Lower leg skin (tissue), 4 donors: Measurements from ENCODE around the gene CD74. TPM values are rescaled to one million over a fixed set of nuclear protein-coding genes. Genes with fewer than 3 reads are reported as not detected.

Experiments
- DNase-seq, 2 donors: peaks; one replicate each; pipeline ENCODE4 v3.0.0-alpha.2; 2019; ENCODE audit warnings: low spot score in 2 of 2
- H3K4me3 ChIP-seq: fragments of 200-600 bp; sonication (generic); 2 replicates; pipeline ENCODE4 v1.5.1; 2017; ENCODE audit warnings: mild to moderate bottlenecking, low read depth; ENCODE audit not compliant: poor library complexity, severe bottlenecking
- POLR2A ChIP-seq, 2 donors: fragments of 450-650 bp; IDR thresholded peaks; one replicate each; pipeline ENCODE4 v1.6.1; 2016 to 2017; ENCODE audit warnings: antibody characterized with exemption in 2 of 2, mild to moderate bottlenecking in 1 of 2, moderate library complexity in 1 of 2
- WGBS, 2 donors: methylation state at CpG; one replicate each; pipeline ENCODE4 v1.1.5; 2018; 5-methylcytosine and 5-hydroxymethylcytosine counted together
- intact Hi-C: fragments of 100-400 bp; cut with DNase I; formaldehyde crosslinking; loops from one replicate; pipeline ENCODE4 v1.15.0; 2023; ENCODE audit warnings: low total_unique reads
- total RNA-seq, 4 donors: library from RNA; depleted of rRNA; stranded (reverse); fragments of >200 nt; gene quantifications; one replicate each; pipeline ENCODE4 v1.1.0, GENCODE V29; 2016
- TF ChIP-seq, protein P1 (sequence below), 3 donors: fragments of 450-650 bp; IDR thresholded peaks; one replicate each; pipeline ENCODE4 v1.5.1; 2016; ENCODE audit warnings: antibody characterized with exemption in 3 of 3, mild to moderate bottlenecking in 3 of 3, moderate library complexity in 2 of 3

CD74 gene
- total RNA-seq, 4 donors from 2014 or later = 500 to 762 (median 613) TPM

- TF ChIP-seq POLR2A (IDR thresholded peaks at IDR 0.05) = no peak
- no peak for DNase-seq
- 82 to 95% methylated on average over 3 of the region's 3 CpGs for WGBS, 2 donors
- no peak overlapping the region for H3K4me3 ChIP-seq
- intact Hi-C loops = no loop called here
These were observed 20.7 kb downstream of the CD74 start for GRCh38 chr5:150391986-150392385.

GRCh38 chr5:150391064-150391834 is 21.5 kb downstream of the CD74 start:
- WGBS, 2 donors = 91 to 95% methylated on average over 13 of the region's 13 CpGs
- no peak overlapping the region for H3K4me3 ChIP-seq
- intact Hi-C loops = no loop called here
- TF ChIP-seq, protein P1, sequence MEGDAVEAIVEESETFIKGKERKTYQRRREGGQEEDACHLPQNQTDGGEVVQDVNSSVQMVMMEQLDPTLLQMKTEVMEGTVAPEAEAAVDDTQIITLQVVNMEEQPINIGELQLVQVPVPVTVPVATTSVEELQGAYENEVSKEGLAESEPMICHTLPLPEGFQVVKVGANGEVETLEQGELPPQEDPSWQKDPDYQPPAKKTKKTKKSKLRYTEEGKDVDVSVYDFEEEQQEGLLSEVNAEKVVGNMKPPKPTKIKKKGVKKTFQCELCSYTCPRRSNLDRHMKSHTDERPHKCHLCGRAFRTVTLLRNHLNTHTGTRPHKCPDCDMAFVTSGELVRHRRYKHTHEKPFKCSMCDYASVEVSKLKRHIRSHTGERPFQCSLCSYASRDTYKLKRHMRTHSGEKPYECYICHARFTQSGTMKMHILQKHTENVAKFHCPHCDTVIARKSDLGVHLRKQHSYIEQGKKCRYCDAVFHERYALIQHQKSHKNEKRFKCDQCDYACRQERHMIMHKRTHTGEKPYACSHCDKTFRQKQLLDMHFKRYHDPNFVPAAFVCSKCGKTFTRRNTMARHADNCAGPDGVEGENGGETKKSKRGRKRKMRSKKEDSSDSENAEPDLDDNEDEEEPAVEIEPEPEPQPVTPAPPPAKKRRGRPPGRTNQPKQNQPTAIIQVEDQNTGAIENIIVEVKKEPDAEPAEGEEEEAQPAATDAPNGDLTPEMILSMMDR (IDR thresholded peaks at IDR 0.05) = no peak
- TF ChIP-seq POLR2A (IDR thresholded peaks at IDR 0.05) = no peak
- DNase-seq = no peak

DNA sequence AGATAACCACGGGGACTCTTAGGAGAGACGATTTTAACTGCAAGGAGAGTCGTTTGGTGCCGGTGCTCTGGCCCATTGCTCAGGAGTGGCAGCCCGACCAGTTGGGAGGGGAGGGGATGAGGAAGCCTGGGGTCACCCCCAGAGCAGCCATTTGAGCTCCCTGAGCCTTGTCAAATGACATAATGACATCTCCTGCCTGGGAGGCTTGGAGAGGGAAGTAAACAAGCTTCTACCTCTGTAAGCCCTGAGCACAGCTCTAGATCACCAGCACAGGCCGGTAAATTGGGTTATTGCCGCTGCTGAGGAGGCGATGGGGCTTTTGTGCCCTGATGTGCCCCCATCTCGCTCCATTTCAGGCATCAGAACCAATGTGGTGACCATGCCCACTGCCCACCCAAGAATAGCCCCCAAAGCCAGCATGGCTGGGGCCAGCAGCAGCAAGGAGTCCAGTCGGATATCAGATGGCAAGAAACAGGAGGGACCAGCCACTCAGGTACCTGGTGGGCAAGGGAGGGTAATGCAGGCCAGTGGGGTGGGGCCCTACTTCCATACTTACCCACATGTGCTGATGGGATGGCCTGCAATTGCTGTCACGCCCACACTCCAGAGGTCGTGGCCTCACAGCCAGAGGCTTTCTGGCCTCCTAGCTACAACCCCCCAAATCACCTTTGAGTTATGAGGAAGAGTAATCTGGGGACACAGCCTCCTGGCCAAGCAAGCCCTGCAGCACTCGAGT is 23.0 kb downstream of the CD74 start:
- intact Hi-C loops = no loop called here
- DNase-seq = no peak
- WGBS, 2 donors = 81 to 83% methylated on average over 13 of the region's 13 CpGs
- TF ChIP-seq, protein P1 (IDR thresholded peaks at IDR 0.05) = no peak
- TF ChIP-seq POLR2A (IDR thresholded peaks at IDR 0.05) = no peak
- no peak overlapping the region for H3K4me3 ChIP-seq

GRCh38 chr5:150386024-150386855 is 26.5 kb downstream of the CD74 start:
- no peak overlapping the region for H3K4me3 ChIP-seq
- WGBS, 2 donors = 79 to 80% methylated on average over 15 of the region's 15 CpGs
- TF ChIP-seq, protein P1 (IDR thresholded peaks at IDR 0.05) = no peak
- no peak for TF ChIP-seq POLR2A (IDR thresholded peaks at IDR 0.05)
- intact Hi-C loops = no loop called here
- DNase-seq = no peak

- H3K4me3 ChIP-seq = no peak overlapping the region
- whole genome bisulfite sequencing, 2 donors = 90 to 92% methylated on average over 5 of the region's 5 CpGs
- no peak for TF ChIP-seq POLR2A (IDR thresholded peaks at IDR 0.05)
- TF ChIP-seq, protein P1 (IDR thresholded peaks at IDR 0.05) = no peak
- no peak for DNase-seq
- intact Hi-C loops = no loop called here
These were observed 28.0 kb downstream of the CD74 start for GRCh38 chr5:150384701-150385100.
